HEK293 (cell line): ENCODE measurements around the gene SECISBP2L.
"Not testable (repeated sequence)": the region's sequence is repeated elsewhere in the genome, so short reads cannot be mapped to it uniquely, and the experiment has no call there.

Experiments used
- CTCF ChIA-PET: fragments of 350-600 bp; formaldehyde crosslinking; extraction: SDS; loops from one replicate; lab custom pipeline; 2021; ENCODE audit warnings: antibody characterized with exemption; lab: Yijun Ruan, JAX
- POLR2A ChIA-PET: fragments of 300-600 bp; formaldehyde crosslinking; extraction: SDS; loops from one replicate; lab custom pipeline; 2020; ENCODE audit warnings: antibody characterized with exemption, inconsistent platforms; lab: Yijun Ruan, JAX
- H3K27ac ChIP-seq: fragments of 200-500 bp; sonication (Bioruptor generic); 2 replicates; pipeline ENCODE4 v1.5.1; 2014; ENCODE audit warnings: low read depth, low read length, control low read depth, inconsistent platforms; ENCODE audit errors: extremely low read depth
- H3K36me3 ChIP-seq, 2 experiments: fragments of 200-500 bp in 1 of 2; sonication (Bioruptor generic) in 1 of 2; 1 replicate in 1 of 2; 2 replicates in 1 of 2; pipeline ENCODE4 v1.5.1; 2014 to 2017; ENCODE audit warnings: inconsistent platforms in 2 of 2, low read length in 2 of 2; ENCODE audit not compliant: control insufficient read depth in 2 of 2, insufficient read depth in 1 of 2
- H3K4me1 ChIP-seq: fragments of 200-500 bp; sonication (Bioruptor generic); 2 replicates; pipeline ENCODE4 v1.5.1; 2014; ENCODE audit warnings: mild to moderate bottlenecking, low read length, inconsistent platforms; ENCODE audit not compliant: control insufficient read depth, insufficient read depth
- H3K4me3 ChIP-seq: 2 replicates; pipeline ENCODE4 v1.5.1; 2011; ENCODE audit warnings: low read depth, mild to moderate bottlenecking, control low read depth, low read length, moderate library complexity
- H3K9me3 ChIP-seq: fragments of 200-500 bp; sonication (Bioruptor generic); 2 replicates; pipeline ENCODE4 v1.5.1; 2014; ENCODE audit warnings: low read depth, low read length, inconsistent platforms; ENCODE audit not compliant: control insufficient read depth, insufficient read depth
- BCL11A ChIP-seq: fragments of 450-650 bp; formaldehyde crosslinking; IDR thresholded peaks from 2 replicates; pipeline ENCODE4 v1.5.1; 2016; ENCODE audit warnings: low read depth, missing biosample characterization, missing genetic modification characterization
- EGR2 ChIP-seq: fragments of 450-650 bp; formaldehyde crosslinking; IDR thresholded peaks from 2 replicates; pipeline ENCODE4 v1.5.1; 2016; ENCODE audit warnings: low read depth, missing biosample characterization, missing genetic modification characterization
- KLF9 ChIP-seq: fragments of 450-650 bp; formaldehyde crosslinking; IDR thresholded peaks from 2 replicates; pipeline ENCODE4 v1.5.1; 2016; ENCODE audit warnings: missing biosample characterization, missing genetic modification characterization, low read depth
- PRDM10 ChIP-seq: fragments of 450-650 bp; formaldehyde crosslinking; IDR thresholded peaks from 2 replicates; pipeline ENCODE4 v1.5.1; 2016; ENCODE audit warnings: missing biosample characterization, missing genetic modification characterization
- ZBTB17 ChIP-seq: fragments of 450-650 bp; formaldehyde crosslinking; IDR thresholded peaks from 2 replicates; pipeline ENCODE4 v1.5.1; 2016; ENCODE audit warnings: missing biosample characterization, missing genetic modification characterization
- ZBTB20 ChIP-seq: fragments of 450-650 bp; formaldehyde crosslinking; IDR thresholded peaks from 2 replicates; pipeline ENCODE4 v1.5.1; 2016; ENCODE audit warnings: missing biosample characterization, missing genetic modification characterization
- ZBTB21 ChIP-seq: fragments of 450-650 bp; formaldehyde crosslinking; IDR thresholded peaks from 2 replicates; pipeline ENCODE4 v1.5.1; 2017; ENCODE audit warnings: missing biosample characterization, missing genetic modification characterization
- ZEB2 ChIP-seq: fragments of 450-650 bp; formaldehyde crosslinking; IDR thresholded peaks from 2 replicates; pipeline ENCODE4 v1.5.1; 2016; ENCODE audit warnings: missing biosample characterization, missing genetic modification characterization
- ZNF10 ChIP-seq: fragments of 450-650 bp; formaldehyde crosslinking; IDR thresholded peaks from 2 replicates; pipeline ENCODE4 v1.5.1; 2017; ENCODE audit warnings: missing biosample characterization, missing genetic modification characterization
- ZNF146 ChIP-seq: fragments of 450-650 bp; formaldehyde crosslinking; IDR thresholded peaks from 2 replicates; pipeline ENCODE4 v1.5.1; 2016; ENCODE audit warnings: missing biosample characterization, missing genetic modification characterization
- ZNF155 ChIP-seq: fragments of 450-650 bp; formaldehyde crosslinking; IDR thresholded peaks from 2 replicates; pipeline ENCODE4 v1.5.1; 2016; ENCODE audit warnings: missing biosample characterization, missing genetic modification characterization
- ZNF157 ChIP-seq: fragments of 450-650 bp; formaldehyde crosslinking; IDR thresholded peaks from 2 replicates; pipeline ENCODE4 v1.5.1; 2016; ENCODE audit warnings: missing biosample characterization, missing genetic modification characterization
- ZNF366 ChIP-seq: fragments of 450-650 bp; formaldehyde crosslinking; conservative IDR thresholded peaks from 2 replicates; pipeline ENCODE4 v1.5.1; 2016; ENCODE audit warnings: missing biosample characterization, missing genetic modification characterization
- ZNF416 ChIP-seq: fragments of 450-650 bp; formaldehyde crosslinking; IDR thresholded peaks from 2 replicates; pipeline ENCODE4 v1.5.1; 2016; ENCODE audit warnings: missing biosample characterization, missing genetic modification characterization
- ZNF513 ChIP-seq: fragments of 450-650 bp; IDR thresholded peaks from 2 replicates; pipeline ENCODE4 v1.5.1; 2018; ENCODE audit warnings: missing biosample characterization, missing genetic modification characterization
- ZNF571 ChIP-seq: fragments of 450-650 bp; formaldehyde crosslinking; IDR thresholded peaks from 2 replicates; pipeline ENCODE4 v1.5.0; 2017; ENCODE audit warnings: missing biosample characterization, missing genetic modification characterization
- ZNF580 ChIP-seq: fragments of 450-650 bp; formaldehyde crosslinking; IDR thresholded peaks from 2 replicates; pipeline ENCODE4 v1.5.1; 2016; ENCODE audit warnings: missing biosample characterization, missing genetic modification characterization
- ZNF596 ChIP-seq: fragments of 450-650 bp; IDR thresholded peaks from 2 replicates; pipeline ENCODE4 v1.5.0; 2018; ENCODE audit warnings: missing biosample characterization, mild to moderate bottlenecking, missing genetic modification characterization, moderate library complexity
- ZNF670 ChIP-seq: fragments of 450-650 bp; formaldehyde crosslinking; IDR thresholded peaks from 2 replicates; pipeline ENCODE4 v1.5.1; 2016; ENCODE audit warnings: missing biosample characterization, missing genetic modification characterization, low read depth
- ZNF677 ChIP-seq: fragments of 450-650 bp; IDR thresholded peaks from 2 replicates; pipeline ENCODE4 v1.5.0; 2018; ENCODE audit warnings: missing biosample characterization, mild to moderate bottlenecking, missing genetic modification characterization, moderate library complexity
- ZNF785 ChIP-seq: fragments of 450-650 bp; formaldehyde crosslinking; IDR thresholded peaks from 2 replicates; pipeline ENCODE4 v1.5.1; 2016; ENCODE audit warnings: missing biosample characterization, missing genetic modification characterization

Gene SECISBP2L

GRCh38 chr15:49075881-49076280, 29.6 kb upstream of the SECISBP2L start (continued):
- no peak for TF ChIP-seq ZBTB20 (tag by site-specific recombination)
- TF ChIP-seq ZNF571 (tag by site-specific recombination) = no peak
- TF ChIP-seq ZNF416 = no peak
- no peak for TF ChIP-seq EGR2 (tag by site-specific recombination)
- TF ChIP-seq ZBTB17 = no peak
- TF ChIP-seq ZNF596 (tag by site-specific recombination) = no peak

- CTCF ChIA-PET, H3K4me1 ChIP-seq, H3K4me3 ChIP-seq, H3K9me3 ChIP-seq, POLR2A ChIA-PET, H3K36me3 ChIP-seq, H3K27ac ChIP-seq: not testable (repeated sequence)
- 0 out of 2 replicates have a peak, but pooled peaks have one; percentile 29 for TF ChIP-seq ZNF580 (tag by site-specific recombination)
- peak; percentile 85 for TF ChIP-seq ZNF146 (tag by site-specific recombination)
Observed at GRCh38 chr15:49074589-49075287, 28.5 kb upstream of the SECISBP2L start.

GRCh38 chr15:49066372-49066771, 20.1 kb upstream of the SECISBP2L start:
- no peaks in the 10 kb centered on the region for H3K36me3 ChIP-seq
- H3K9me3 ChIP-seq = no peaks in the 10 kb centered on the region
- no peak overlapping the region for H3K4me3 ChIP-seq
- ChIA-PET CTCF (no interaction called here), POLR2A (no interaction called here)
- TF ChIP-seq KLF9 (tag by site-specific recombination) (no peak), ZNF785 (tag by site-specific recombination) (no peak), ZNF155 (tag by site-specific recombination) (no peak), ZNF10 (tag by site-specific recombination) (no peak), PRDM10 (tag by site-specific recombination) (no peak), ZNF670 (no peak), ZNF513 (tag by site-specific recombination) (no peak), ZBTB21 (tag by site-specific recombination) (no peak), BCL11A (tag by site-specific recombination) (no peak), ZNF366 (tag by site-specific recombination) (no peak), ZNF677 (tag by site-specific recombination) (no peak), ZNF416 (no peak), ZEB2 (tag by site-specific recombination) (no peak), ZNF157 (tag by site-specific recombination) (no peak)
- H3K27ac ChIP-seq = no peak overlapping the region
- H3K4me1 ChIP-seq = no peaks in the 10 kb centered on the region
